ENCODE results near the gene MRPS11. TPM values are rescaled to one million over a fixed set of nuclear protein-coding genes. Genes with fewer than 3 reads are reported as not detected.

MRPS11 gene
- total and polyA plus RNA-seq, 10 of the 15 experiments (the other 5 are each of a cell fraction or from before 2014, with no cell fraction given): 37.1 to 148 (median 68.7) TPM

DNA sequence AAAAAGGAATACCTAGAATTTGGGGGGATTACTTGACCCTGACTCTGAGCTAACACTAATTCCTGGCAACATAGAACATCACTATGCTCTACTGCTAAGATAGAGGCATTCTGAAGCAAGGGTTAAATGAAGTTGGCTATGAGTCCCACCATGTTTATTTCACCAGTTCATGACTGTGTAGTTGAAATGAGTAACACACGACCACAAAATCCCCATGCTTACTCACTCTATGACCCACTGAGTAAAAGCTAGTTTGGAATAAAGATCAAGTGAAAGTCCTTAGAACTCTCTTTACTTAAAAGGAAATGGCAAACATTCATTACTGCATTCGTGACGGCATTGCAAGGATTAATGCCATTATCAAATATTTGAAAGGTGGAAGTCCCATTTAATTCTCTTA, 47.7 kb upstream of the MRPS11 start:
- Histone ChIP-seq H3K9ac (ENCODE audit: control insufficient read depth, insufficient read depth, low read length) (no peak overlapping the region), H3K27ac (ENCODE audit: control insufficient read depth, insufficient read depth) (no peak overlapping the region), H4K20me1 (ENCODE audit: control insufficient read depth, insufficient read depth) (no peaks in the 10 kb centered on the region), H3K4me1 (ENCODE audit: control insufficient read depth, insufficient read depth, low read length) (no peaks in the 10 kb centered on the region), H3K36me3 (ENCODE audit: control insufficient read depth in 2 of 2, insufficient read depth in 2 of 2, low read length in 1 of 2) (no peaks in the 10 kb centered on the region), H3K4me3 (no peak overlapping the region), H3K27me3 (replicated peaks in 1 of 2; ENCODE audit: control insufficient read depth in 2 of 2, insufficient read depth in 2 of 2, low read length in 1 of 2) (no peaks in the 10 kb centered on the region), H3K9me3 (replicated peaks; ENCODE audit: control insufficient read depth, insufficient read depth, low read length) (no peaks in the 10 kb centered on the region), H3K79me2 (ENCODE audit: control insufficient read depth, insufficient read depth, low read length) (no peaks in the 10 kb centered on the region), H2AFZ (ENCODE audit: control insufficient read depth, low read depth, low read length) (no peak overlapping the region), H3K4me2 (ENCODE audit: control insufficient read depth, insufficient read depth) (no peak overlapping the region)
- peak; percentile 66 for ATAC-seq
- CTCF ChIA-PET: no interaction called here
- no TSS peak for BruUV-seq (replicated peaks)
- TF ChIP-seq BCL11A (IDR thresholded peaks at IDR 0.05; ENCODE audit: low read depth, low read length) (0 out of 2 replicates have a peak, but pooled peaks have one; percentile 26), MXI1 (IDR thresholded peaks at IDR 0.05; ENCODE audit: low read depth, low read length) (no peak), JUNB (IDR thresholded peaks at IDR 0.05) (peak; percentile 78), RUNX3 (IDR thresholded peaks at IDR 0.05; ENCODE audit: low read length) (peak; percentile 69), ZBED1 (IDR thresholded peaks at IDR 0.05; ENCODE audit: borderline replicate concordance) (no peak)
- TF ChIP-seq, protein P1, sequence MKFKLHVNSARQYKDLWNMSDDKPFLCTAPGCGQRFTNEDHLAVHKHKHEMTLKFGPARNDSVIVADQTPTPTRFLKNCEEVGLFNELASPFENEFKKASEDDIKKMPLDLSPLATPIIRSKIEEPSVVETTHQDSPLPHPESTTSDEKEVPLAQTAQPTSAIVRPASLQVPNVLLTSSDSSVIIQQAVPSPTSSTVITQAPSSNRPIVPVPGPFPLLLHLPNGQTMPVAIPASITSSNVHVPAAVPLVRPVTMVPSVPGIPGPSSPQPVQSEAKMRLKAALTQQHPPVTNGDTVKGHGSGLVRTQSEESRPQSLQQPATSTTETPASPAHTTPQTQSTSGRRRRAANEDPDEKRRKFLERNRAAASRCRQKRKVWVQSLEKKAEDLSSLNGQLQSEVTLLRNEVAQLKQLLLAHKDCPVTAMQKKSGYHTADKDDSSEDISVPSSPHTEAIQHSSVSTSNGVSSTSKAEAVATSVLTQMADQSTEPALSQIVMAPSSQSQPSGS (IDR thresholded peaks at IDR 0.05; ENCODE audit: low read length): 0 out of 2 replicates have a peak, but pooled peaks have one; percentile 20
- TF ChIP-seq, protein P2, sequence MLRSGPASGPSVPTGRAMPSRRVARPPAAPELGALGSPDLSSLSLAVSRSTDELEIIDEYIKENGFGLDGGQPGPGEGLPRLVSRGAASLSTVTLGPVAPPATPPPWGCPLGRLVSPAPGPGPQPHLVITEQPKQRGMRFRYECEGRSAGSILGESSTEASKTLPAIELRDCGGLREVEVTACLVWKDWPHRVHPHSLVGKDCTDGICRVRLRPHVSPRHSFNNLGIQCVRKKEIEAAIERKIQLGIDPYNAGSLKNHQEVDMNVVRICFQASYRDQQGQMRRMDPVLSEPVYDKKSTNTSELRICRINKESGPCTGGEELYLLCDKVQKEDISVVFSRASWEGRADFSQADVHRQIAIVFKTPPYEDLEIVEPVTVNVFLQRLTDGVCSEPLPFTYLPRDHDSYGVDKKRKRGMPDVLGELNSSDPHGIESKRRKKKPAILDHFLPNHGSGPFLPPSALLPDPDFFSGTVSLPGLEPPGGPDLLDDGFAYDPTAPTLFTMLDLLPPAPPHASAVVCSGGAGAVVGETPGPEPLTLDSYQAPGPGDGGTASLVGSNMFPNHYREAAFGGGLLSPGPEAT (IDR thresholded peaks at IDR 0.05; ENCODE audit: low read depth): no peak
- DNase-seq (ENCODE audit: low read depth, low spot score): no peak
- no peak for FAIRE-seq
- in situ Hi-C loops (cut with MboI): no loop called here
- WGBS (ENCODE audit: insufficient coverage, insufficient replicate concordance, low lambda C conversion rate, missing lambda C conversion rate): 0% methylated on average over 3 of the region's 3 CpGs
- intact Hi-C loops (cut with micrococcal nuclease; ENCODE audit: unreplicated experiment): no loop called here
- RAD21 ChIA-PET (ENCODE audit: unreplicated experiment): no interaction called here
- POLR2A ChIA-PET: no interaction called here
- SMC1A ChIA-PET (ENCODE audit: uncharacterized antibody, unreplicated experiment): no interaction called here
